ENCODE data around the gene CCNT2. TPM values are rescaled to one million over a fixed set of nuclear protein-coding genes. Genes with fewer than 3 reads are reported as not detected.

CCNT2 gene
- total RNA-seq, 1 experiment from 2014 or later: 18.9 TPM

DNA sequence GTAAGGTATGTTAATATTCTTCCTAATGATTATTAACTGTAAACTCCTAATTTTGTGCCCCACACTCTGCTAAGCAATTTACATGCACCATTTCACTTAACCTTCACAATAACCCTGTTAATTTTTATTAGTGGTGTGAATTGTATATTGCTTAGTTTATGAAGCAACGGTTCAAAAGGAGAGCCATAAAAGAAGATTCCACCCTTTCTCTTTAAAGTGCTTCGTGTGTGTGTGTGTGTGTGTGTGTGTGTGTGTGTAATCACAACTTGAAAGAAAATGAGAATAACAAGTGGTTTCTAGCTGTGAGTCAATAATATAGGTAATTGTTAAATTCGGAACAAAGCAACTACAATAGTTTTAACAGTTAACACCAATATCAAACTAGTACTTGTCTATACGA is 60.6 kb downstream of the CCNT2 start:
- H2AFZ ChIP-seq (ENCODE audit: low read length): no peak overlapping the region
- H3K79me2 ChIP-seq (ENCODE audit: low read length): no peaks in the 10 kb centered on the region
- H3K4me3 ChIP-seq (ENCODE audit: low read length): no peak overlapping the region
- CTCF ChIA-PET: no interaction called here
- TF ChIP-seq, protein P1, sequence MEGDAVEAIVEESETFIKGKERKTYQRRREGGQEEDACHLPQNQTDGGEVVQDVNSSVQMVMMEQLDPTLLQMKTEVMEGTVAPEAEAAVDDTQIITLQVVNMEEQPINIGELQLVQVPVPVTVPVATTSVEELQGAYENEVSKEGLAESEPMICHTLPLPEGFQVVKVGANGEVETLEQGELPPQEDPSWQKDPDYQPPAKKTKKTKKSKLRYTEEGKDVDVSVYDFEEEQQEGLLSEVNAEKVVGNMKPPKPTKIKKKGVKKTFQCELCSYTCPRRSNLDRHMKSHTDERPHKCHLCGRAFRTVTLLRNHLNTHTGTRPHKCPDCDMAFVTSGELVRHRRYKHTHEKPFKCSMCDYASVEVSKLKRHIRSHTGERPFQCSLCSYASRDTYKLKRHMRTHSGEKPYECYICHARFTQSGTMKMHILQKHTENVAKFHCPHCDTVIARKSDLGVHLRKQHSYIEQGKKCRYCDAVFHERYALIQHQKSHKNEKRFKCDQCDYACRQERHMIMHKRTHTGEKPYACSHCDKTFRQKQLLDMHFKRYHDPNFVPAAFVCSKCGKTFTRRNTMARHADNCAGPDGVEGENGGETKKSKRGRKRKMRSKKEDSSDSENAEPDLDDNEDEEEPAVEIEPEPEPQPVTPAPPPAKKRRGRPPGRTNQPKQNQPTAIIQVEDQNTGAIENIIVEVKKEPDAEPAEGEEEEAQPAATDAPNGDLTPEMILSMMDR (conservative IDR thresholded peaks at IDR 0.05; ENCODE audit: low read depth, low read length): no peak
- TF ChIP-seq EZH2 (IDR thresholded peaks at IDR 0.05; ENCODE audit: low read length, unreplicated experiment) (no peak), EZH2phosphoT487 (IDR thresholded peaks at IDR 0.05; ENCODE audit: borderline replicate concordance, low read length) (no peak)
- ATAC-seq (no peak), DNase-seq (no peak)
- no peak overlapping the region for H3K9ac ChIP-seq (ENCODE audit: low read length)
- POLR2A ChIA-PET (ENCODE audit: unreplicated experiment): no interaction called here
- H3K27me3 ChIP-seq (ENCODE audit: low read length): no peaks in the 10 kb centered on the region
- H3K9me3 ChIP-seq (ENCODE audit: low read length): 0 out of 2 replicates have a peak, but pooled peaks cover 3% of the 10 kb centered on the region
- H4K20me1 ChIP-seq (ENCODE audit: low read length): no peaks in the 10 kb centered on the region
- no peaks in the 10 kb centered on the region for H3K4me1 ChIP-seq (ENCODE audit: insufficient read depth, low read length)
- no peaks in the 10 kb centered on the region for H3F3A ChIP-seq (ENCODE audit: low read length, unreplicated experiment)
- intact Hi-C loops (cut with micrococcal nuclease): no loop called here
- BruUV-seq (replicated peaks): no TSS peak
- no peak overlapping the region for H3K27ac ChIP-seq (ENCODE audit: low read length)
- H3K4me2 ChIP-seq (ENCODE audit: low read length): no peak overlapping the region
- no peaks in the 10 kb centered on the region for H3K36me3 ChIP-seq (ENCODE audit: low read depth, low read length)
- peaks cover 4% of the 10 kb centered on the region; the same call in 1 of the 2 replicates for H3K9me2 ChIP-seq (replicated peaks; ENCODE audit: low read length)

DNA sequence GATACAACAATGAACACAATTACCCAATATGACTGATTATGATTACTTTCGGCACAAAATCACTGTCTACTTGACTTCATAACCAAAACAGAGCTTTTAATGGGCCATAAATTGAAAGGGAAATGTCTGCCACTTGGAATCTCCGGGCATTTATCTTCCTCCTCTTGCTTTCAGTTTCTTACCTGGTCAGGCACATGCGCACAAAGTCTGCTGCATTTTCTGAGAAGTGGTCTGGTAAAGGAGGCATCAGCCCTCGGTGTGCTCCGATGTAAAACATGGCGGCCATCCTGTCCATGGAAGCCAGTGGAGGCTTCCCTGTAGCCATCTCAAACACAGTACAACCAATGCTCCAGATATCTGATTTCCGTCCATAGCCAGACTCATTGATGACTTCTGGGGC is 62.0 kb downstream of the CCNT2 start:
- Histone ChIP-seq H3K79me2 (ENCODE audit: low read length) (no peaks in the 10 kb centered on the region), H3K27ac (ENCODE audit: low read length) (no peak overlapping the region), H3K4me2 (ENCODE audit: low read length) (no peak overlapping the region), H3F3A (ENCODE audit: low read length, unreplicated experiment) (no peaks in the 10 kb centered on the region), H3K27me3 (ENCODE audit: low read length) (peaks cover 7% of the 10 kb centered on the region), H3K36me3 (ENCODE audit: low read depth, low read length) (no peaks in the 10 kb centered on the region), H2AFZ (ENCODE audit: low read length) (no peak overlapping the region), H4K20me1 (ENCODE audit: low read length) (no peaks in the 10 kb centered on the region), H3K9me3 (ENCODE audit: low read length) (no peaks in the 10 kb centered on the region), H3K4me3 (ENCODE audit: low read length) (no peak overlapping the region), H3K9me2 (replicated peaks; ENCODE audit: low read length) (peaks cover 4% of the 10 kb centered on the region; the same call in 1 of the 2 replicates), H3K9ac (ENCODE audit: low read length) (no peak overlapping the region), H3K4me1 (ENCODE audit: insufficient read depth, low read length) (no peaks in the 10 kb centered on the region)
- no peak for ATAC-seq
- POLR2A ChIA-PET (ENCODE audit: unreplicated experiment): no interaction called here
- intact Hi-C loops (cut with micrococcal nuclease): no loop called here
- BruUV-seq (replicated peaks): no TSS peak
- CTCF ChIA-PET: no interaction called here
- TF ChIP-seq EZH2 (IDR thresholded peaks at IDR 0.05; ENCODE audit: low read length, unreplicated experiment) (no peak), EZH2phosphoT487 (IDR thresholded peaks at IDR 0.05; ENCODE audit: borderline replicate concordance, low read length) (no peak)
- TF ChIP-seq, protein P1 (conservative IDR thresholded peaks at IDR 0.05; ENCODE audit: low read depth, low read length): no peak
- no peak for DNase-seq

DNA sequence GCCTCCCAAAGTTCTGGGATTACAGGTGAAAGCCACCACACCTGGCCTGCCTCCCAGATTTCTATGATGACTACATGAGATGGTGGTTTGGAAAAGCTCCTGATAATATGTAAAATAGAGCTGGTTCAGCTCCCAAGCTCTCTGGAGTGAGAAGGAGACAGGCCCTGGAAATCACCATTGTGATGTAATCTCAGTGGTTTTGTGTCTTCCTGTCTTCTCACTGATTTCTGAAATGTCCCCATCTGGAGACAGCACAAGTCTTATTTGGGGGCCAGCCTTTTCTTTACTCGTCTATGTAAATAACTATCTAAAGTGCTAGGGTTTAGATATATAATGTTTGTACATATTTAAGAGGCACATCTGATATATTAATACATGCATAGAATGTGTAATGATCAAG is 64.0 kb downstream of the CCNT2 start:
- POLR2A ChIA-PET (ENCODE audit: unreplicated experiment): interaction anchor here (0.6 kb wide), 1 partner anchor 48 kb away, joined by 5 read pairs; no protein-coding TSS in a partner anchor
- Histone ChIP-seq H3K4me2 (ENCODE audit: low read length) (no peak overlapping the region), H3F3A (ENCODE audit: low read length, unreplicated experiment) (no peaks in the 10 kb centered on the region), H3K4me3 (ENCODE audit: low read length) (no peak overlapping the region), H3K4me1 (ENCODE audit: insufficient read depth, low read length) (no peaks in the 10 kb centered on the region), H2AFZ (ENCODE audit: low read length) (no peak overlapping the region), H3K27ac (ENCODE audit: low read length) (no peak overlapping the region), H3K9me3 (ENCODE audit: low read length) (no peaks in the 10 kb centered on the region), H4K20me1 (ENCODE audit: low read length) (no peaks in the 10 kb centered on the region), H3K9me2 (replicated peaks; ENCODE audit: low read length) (peaks cover 4% of the 10 kb centered on the region; the same call in 1 of the 2 replicates), H3K79me2 (ENCODE audit: low read length) (no peaks in the 10 kb centered on the region), H3K9ac (ENCODE audit: low read length) (no peak overlapping the region), H3K36me3 (ENCODE audit: low read depth, low read length) (no peaks in the 10 kb centered on the region), H3K27me3 (ENCODE audit: low read length) (peaks cover 26% of the 10 kb centered on the region)
- no TSS peak for BruUV-seq (replicated peaks)
- TF ChIP-seq, protein P1 (conservative IDR thresholded peaks at IDR 0.05; ENCODE audit: low read depth, low read length): no peak
- TF ChIP-seq EZH2phosphoT487 (IDR thresholded peaks at IDR 0.05; ENCODE audit: borderline replicate concordance, low read length): no peak
- TF ChIP-seq EZH2 (IDR thresholded peaks at IDR 0.05; ENCODE audit: low read length, unreplicated experiment): no peak
- CTCF ChIA-PET: no interaction called here
- intact Hi-C loops (cut with micrococcal nuclease): no loop called here
- ATAC-seq (no peak), DNase-seq (no peak)

Measured in PC-3 (cell line).